ENCODE results near the gene SLC22A6.

DNA sequence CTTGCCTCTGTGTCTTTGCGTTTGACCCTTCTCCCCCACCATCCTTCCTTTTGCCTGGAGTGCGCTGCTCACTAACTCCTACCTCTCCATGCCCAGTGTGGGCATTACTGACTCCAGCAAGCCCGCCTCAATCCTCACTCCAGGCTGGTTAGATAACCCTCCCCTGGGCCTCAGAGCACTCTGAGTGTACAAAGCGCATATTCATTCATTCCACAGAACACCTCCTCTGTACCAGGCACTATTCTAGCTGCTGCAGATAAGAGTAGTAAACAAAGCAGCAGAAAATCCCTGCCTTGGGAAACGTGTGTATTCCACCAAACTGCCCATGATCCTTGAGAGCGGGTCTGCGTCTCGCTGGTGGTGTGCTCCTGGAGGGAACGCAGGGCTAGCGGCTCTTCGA is 27.7 kb upstream of the SLC22A6 start:
- TF ChIP-seq, protein P1, sequence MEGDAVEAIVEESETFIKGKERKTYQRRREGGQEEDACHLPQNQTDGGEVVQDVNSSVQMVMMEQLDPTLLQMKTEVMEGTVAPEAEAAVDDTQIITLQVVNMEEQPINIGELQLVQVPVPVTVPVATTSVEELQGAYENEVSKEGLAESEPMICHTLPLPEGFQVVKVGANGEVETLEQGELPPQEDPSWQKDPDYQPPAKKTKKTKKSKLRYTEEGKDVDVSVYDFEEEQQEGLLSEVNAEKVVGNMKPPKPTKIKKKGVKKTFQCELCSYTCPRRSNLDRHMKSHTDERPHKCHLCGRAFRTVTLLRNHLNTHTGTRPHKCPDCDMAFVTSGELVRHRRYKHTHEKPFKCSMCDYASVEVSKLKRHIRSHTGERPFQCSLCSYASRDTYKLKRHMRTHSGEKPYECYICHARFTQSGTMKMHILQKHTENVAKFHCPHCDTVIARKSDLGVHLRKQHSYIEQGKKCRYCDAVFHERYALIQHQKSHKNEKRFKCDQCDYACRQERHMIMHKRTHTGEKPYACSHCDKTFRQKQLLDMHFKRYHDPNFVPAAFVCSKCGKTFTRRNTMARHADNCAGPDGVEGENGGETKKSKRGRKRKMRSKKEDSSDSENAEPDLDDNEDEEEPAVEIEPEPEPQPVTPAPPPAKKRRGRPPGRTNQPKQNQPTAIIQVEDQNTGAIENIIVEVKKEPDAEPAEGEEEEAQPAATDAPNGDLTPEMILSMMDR (IDR thresholded peaks at IDR 0.05 in 8 of 11, conservative IDR thresholded peaks at IDR 0.05 in 3 of 11), result no peak
- TF ChIP-seq POLR2A (IDR thresholded peaks at IDR 0.05), result no peak

Measured in spleen (tissue), 7 donors.